ENCODE data around the gene PRG3. TPM values are rescaled to one million over a fixed set of nuclear protein-coding genes. Genes with fewer than 3 reads are reported as not detected.

Gene PRG3
- total and polyA plus RNA-seq, 9 of the 15 experiments (the other 6 are each of a cell fraction or from before 2014, with no cell fraction given) = 0.18 to 0.55 (median 0.38) TPM; not detected in 6

DNA sequence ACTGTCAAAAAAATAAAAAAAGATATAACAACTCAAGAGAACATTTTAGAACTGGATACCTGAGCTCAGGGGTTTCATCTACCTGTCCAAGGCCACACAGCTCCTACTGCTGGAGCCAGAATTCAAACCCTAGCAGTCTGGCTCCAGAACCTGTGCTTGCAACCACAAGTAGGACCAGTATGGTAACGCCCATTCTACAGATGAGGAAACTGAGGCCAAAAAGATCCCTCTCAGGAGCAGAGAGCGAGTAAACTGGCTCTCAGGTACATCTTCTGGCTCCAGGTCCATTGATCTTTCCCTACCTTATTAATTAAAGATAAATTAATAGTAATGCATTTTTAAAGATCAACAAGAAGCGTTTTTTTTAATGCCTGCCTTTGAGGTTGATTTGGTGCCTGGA is 23.6 kb downstream of the PRG3 start (continued):
- TF ChIP-seq, protein P1, sequence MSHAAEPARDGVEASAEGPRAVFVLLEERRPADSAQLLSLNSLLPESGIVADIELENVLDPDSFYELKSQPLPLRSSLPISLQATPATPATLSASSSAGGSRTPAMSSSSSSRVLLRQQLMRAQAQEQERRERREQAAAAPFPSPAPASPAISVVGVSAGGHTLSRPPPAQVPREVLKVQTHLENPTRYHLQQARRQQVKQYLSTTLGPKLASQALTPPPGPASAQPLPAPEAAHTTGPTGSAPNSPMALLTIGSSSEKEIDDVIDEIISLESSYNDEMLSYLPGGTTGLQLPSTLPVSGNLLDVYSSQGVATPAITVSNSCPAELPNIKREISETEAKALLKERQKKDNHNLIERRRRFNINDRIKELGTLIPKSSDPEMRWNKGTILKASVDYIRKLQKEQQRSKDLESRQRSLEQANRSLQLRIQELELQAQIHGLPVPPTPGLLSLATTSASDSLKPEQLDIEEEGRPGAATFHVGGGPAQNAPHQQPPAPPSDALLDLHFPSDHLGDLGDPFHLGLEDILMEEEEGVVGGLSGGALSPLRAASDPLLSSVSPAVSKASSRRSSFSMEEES (CRISPR knock-in tag; IDR thresholded peaks at IDR 0.05) = no peak
- TF ChIP-seq ZNF274 (IDR thresholded peaks at IDR 0.05; ENCODE audit: borderline replicate concordance, low read depth, low read length) (no peak), PRMT5 (CRISPR knock-in tag; IDR thresholded peaks at IDR 0.05) (no peak), ZNF561 (CRISPR knock-in tag; conservative IDR thresholded peaks at IDR 0.05) (no peak), DEAF1 (CRISPR knock-in tag; IDR thresholded peaks at IDR 0.05) (no peak), RBM25 (IDR thresholded peaks at IDR 0.05; ENCODE audit: low read depth, low read length, severe bottlenecking) (peak; percentile 97), ZNF3 (CRISPR knock-in tag; IDR thresholded peaks at IDR 0.05) (no peak), TGIF2 (CRISPR knock-in tag; IDR thresholded peaks at IDR 0.05) (no peak), ARNT (IDR thresholded peaks at IDR 0.05) (no peak), ADNP (tag; IDR thresholded peaks at IDR 0.05) (peak; percentile 33; the same call in 1 of the 2 replicates)
- TF ChIP-seq, protein P2, sequence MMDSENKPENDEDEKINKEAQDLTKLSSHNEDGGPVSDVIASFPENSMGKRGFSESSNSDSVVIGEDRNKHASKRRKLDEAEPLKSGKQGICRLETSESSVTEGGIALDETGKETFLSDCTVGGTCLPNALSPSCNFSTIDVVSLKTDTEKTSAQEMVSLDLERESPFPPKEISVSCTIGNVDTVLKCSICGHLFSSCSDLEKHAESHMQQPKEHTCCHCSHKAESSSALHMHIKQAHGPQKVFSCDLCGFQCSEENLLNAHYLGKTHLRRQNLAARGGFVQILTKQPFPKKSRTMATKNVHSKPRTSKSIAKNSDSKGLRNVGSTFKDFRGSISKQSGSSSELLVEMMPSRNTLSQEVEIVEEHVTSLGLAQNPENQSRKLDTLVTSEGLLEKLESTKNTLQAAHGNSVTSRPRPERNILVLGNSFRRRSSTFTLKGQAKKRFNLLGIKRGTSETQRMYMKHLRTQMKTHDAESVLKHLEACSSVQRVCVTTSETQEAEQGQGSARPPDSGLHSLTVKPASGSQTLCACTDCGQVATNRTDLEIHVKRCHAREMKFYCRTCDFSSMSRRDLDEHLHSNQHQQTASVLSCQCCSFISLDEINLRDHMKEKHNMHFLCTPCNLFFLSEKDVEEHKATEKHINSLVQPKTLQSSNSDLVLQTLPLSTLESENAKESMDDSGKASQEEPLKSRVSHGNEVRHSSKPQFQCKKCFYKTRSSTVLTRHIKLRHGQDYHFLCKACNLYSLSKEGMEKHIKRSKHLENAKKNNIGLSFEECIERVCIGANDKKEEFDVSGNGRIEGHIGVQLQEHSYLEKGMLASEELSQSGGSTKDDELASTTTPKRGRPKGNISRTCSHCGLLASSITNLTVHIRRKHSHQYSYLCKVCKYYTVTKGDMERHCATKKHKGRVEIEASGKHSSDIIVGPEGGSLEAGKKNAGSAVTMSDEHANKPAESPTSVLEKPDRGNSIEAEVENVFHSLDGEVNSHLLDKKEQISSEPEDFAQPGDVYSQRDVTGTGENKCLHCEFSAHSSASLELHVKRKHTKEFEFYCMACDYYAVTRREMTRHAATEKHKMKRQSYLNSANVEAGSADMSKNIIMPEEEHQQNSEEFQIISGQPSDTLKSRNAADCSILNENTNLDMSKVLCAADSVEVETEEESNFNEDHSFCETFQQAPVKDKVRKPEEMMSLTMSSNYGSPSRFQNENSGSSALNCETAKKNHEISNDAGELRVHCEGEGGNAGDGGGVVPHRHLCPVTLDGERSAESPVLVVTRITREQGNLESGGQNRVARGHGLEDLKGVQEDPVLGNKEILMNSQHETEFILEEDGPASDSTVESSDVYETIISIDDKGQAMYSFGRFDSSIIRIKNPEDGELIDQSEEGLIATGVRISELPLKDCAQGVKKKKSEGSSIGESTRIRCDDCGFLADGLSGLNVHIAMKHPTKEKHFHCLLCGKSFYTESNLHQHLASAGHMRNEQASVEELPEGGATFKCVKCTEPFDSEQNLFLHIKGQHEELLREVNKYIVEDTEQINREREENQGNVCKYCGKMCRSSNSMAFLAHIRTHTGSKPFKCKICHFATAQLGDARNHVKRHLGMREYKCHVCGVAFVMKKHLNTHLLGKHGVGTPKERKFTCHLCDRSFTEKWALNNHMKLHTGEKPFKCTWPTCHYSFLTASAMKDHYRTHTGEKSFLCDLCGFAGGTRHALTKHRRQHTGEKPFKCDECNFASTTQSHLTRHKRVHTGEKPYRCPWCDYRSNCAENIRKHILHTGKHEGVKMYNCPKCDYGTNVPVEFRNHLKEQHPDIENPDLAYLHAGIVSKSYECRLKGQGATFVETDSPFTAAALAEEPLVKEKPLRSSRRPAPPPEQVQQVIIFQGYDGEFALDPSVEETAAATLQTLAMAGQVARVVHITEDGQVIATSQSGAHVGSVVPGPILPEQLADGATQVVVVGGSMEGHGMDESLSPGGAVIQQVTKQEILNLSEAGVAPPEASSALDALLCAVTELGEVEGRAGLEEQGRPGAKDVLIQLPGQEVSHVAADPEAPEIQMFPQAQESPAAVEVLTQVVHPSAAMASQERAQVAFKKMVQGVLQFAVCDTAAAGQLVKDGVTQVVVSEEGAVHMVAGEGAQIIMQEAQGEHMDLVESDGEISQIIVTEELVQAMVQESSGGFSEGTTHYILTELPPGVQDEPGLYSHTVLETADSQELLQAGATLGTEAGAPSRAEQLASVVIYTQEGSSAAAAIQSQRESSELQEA (IDR thresholded peaks at IDR 0.05; ENCODE audit: low read depth) = no peak
- TF ChIP-seq, protein P3, sequence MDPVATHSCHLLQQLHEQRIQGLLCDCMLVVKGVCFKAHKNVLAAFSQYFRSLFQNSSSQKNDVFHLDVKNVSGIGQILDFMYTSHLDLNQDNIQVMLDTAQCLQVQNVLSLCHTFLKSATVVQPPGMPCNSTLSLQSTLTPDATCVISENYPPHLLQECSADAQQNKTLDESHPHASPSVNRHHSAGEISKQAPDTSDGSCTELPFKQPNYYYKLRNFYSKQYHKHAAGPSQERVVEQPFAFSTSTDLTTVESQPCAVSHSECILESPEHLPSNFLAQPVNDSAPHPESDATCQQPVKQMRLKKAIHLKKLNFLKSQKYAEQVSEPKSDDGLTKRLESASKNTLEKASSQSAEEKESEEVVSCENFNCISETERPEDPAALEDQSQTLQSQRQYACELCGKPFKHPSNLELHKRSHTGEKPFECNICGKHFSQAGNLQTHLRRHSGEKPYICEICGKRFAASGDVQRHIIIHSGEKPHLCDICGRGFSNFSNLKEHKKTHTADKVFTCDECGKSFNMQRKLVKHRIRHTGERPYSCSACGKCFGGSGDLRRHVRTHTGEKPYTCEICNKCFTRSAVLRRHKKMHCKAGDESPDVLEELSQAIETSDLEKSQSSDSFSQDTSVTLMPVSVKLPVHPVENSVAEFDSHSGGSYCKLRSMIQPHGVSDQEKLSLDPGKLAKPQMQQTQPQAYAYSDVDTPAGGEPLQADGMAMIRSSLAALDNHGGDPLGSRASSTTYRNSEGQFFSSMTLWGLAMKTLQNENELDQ (CRISPR knock-in tag; IDR thresholded peaks at IDR 0.05; ENCODE audit: borderline replicate concordance) = no peak

Data from K562 (cell line).